HG03469 (cell line): ENCODE data around the gene COPS9.

Experiments used
- ATAC-seq: cut with Tn5 transposase; IDR thresholded peaks from one replicate; pipeline ENCODE4 v1.9.1; 2021; ENCODE audit warnings: mild to moderate bottlenecking, moderate library complexity, moderate number of reproducible peaks; ENCODE audit not compliant: unreplicated experiment

Gene COPS9

GRCh38 chr2:240137596-240138253 is 1.6 kb upstream of the COPS9 start:
- no peak for ATAC-seq

- no peak for ATAC-seq
Observed at GRCh38 chr2:240136671-240137292, 677 bp upstream of the COPS9 start.

- no peak for ATAC-seq
Observed at GRCh38 chr2:240135706-240136012, 446 bp downstream of the COPS9 start.

- no peak for ATAC-seq
Observed at GRCh38 chr2:240134956-240135520, 1.1 kb downstream of the COPS9 start.

- no peak for ATAC-seq
Observed at GRCh38 chr2:240134466-240134865, 1.6 kb downstream of the COPS9 start.

GRCh38 chr2:240133401-240133800 is 2.7 kb downstream of the COPS9 start:
- no peak for ATAC-seq

GRCh38 chr2:240132651-240132980 is 3.5 kb downstream of the COPS9 start:
- no peak for ATAC-seq

GRCh38 chr2:240131941-240132650 is 4.0 kb downstream of the COPS9 start:
- no peak for ATAC-seq

- no peak for ATAC-seq
Observed at GRCh38 chr2:240131296-240131695, 4.8 kb downstream of the COPS9 start.

- ATAC-seq = no peak
Observed at GRCh38 chr2:240130393-240131195, 5.5 kb downstream of the COPS9 start.

- no peak for ATAC-seq
Observed at GRCh38 chr2:240129731-240130392, 6.2 kb downstream of the COPS9 start.

GRCh38 chr2:240129311-240129710 is 6.8 kb downstream of the COPS9 start:
- no peak for ATAC-seq

GRCh38 chr2:240128608-240129145 is 7.4 kb downstream of the COPS9 start:
- ATAC-seq = no peak

- no peak for ATAC-seq
Observed at GRCh38 chr2:240127911-240128607, 8.0 kb downstream of the COPS9 start.

GRCh38 chr2:240127191-240127750 is 8.8 kb downstream of the COPS9 start:
- no peak for ATAC-seq

GRCh38 chr2:240126731-240127130 is 9.4 kb downstream of the COPS9 start:
- no peak for ATAC-seq

- ATAC-seq = no peak
Observed at GRCh38 chr2:240125742-240126141, 10.4 kb downstream of the COPS9 start.

GRCh38 chr2:240124651-240125030 is 11.5 kb downstream of the COPS9 start:
- ATAC-seq = no peak

GRCh38 chr2:240123821-240124650 is 12.1 kb downstream of the COPS9 start:
- ATAC-seq = no peak
